ENCODE data around the gene SBDS. TPM values are rescaled to one million over a fixed set of nuclear protein-coding genes. Genes with fewer than 3 reads are reported as not detected.
"Not testable (repeated sequence)": the region's sequence is repeated elsewhere in the genome, so short reads cannot be mapped to it uniquely, and the experiment has no call there.

Gene SBDS
- total RNA-seq, 5 donors from 2014 or later (not counting 1 experiment from before 2014, with no cell fraction given): 59.9 to 297 (median 62.8) TPM

GRCh38 chr7:67004145-67004544 lies 8.8 kb upstream of the SBDS start:
- DNase-seq; H3K27ac Mint-ChIP-seq; ATAC-seq (replicated peaks in 1 of 4); H3K27me3 Mint-ChIP-seq; H3K4me3 Mint-ChIP-seq; H3K27me3 ChIP-seq (replicated peaks in 1 of 2; ENCODE audit: control insufficient read depth in 2 of 2, extremely low read depth in 1 of 2, insufficient read depth in 2 of 2, low read length in 1 of 2); H3K27ac ChIP-seq (ENCODE audit: low read length); H3K9me3 Mint-ChIP-seq; H3K4me1 ChIP-seq (ENCODE audit: control insufficient read depth in 1 of 2, extremely low read depth in 1 of 2, insufficient read depth in 2 of 2, low read length in 2 of 2); H3K9me3 ChIP-seq; POLR2A ChIA-PET; CTCF ChIA-PET; H3K4me3 ChIP-seq (ENCODE audit: control insufficient read depth in 1 of 2, extremely low read depth in 1 of 2, low read length in 1 of 2): not testable (repeated sequence)
- no CpG with 5 or more reads among the region's 2 CpGs for WGBS (ENCODE audit: insufficient coverage)
- peaks cover 8 to 23% (median 14%) of the 10 kb centered on the region in 3 donors for H3K4me1 Mint-ChIP-seq
- H3K36me3 Mint-ChIP-seq: peaks cover 35% of the 10 kb centered on the region
- H3K36me3 ChIP-seq (ENCODE audit: control insufficient read depth in 2 of 2, extremely low read depth in 1 of 2, insufficient read depth in 1 of 2, low read length in 1 of 2): peaks cover 5 to 21% of the 10 kb centered on the region in 2 donors

DNA sequence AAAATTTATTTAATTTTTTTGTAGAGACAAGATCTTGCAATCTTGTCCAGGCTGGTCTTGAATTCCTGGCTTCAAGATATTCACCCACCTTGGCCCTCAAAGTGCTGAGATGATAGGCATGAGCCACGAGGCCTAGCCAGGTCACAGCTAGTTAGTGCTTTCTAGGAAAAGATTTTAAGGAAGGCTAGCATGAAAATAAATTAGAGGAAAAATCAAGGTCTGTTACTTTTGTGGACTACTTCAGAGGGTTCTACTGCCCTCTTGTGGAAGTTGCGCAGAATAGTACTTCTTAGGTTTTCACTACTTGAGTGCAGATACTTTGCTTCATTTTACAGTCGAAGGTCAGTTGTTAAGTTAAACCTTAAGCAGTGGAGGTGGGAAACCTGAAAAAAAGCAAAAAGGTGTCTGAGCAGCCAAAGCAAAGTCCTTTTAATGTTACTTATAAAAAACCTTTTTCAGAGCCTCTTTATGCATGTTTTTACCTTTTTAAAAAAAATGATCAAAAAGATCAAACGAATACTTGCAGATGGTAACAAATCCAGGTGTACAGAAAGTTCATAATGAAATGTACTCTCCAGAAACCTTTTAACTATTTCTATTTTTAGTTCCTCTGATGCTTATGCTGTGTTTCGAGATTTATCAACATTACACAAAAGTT lies 5.3 kb upstream of the SBDS start:
- H3K27ac Mint-ChIP-seq; H3K4me1 ChIP-seq (ENCODE audit: control insufficient read depth in 1 of 2, extremely low read depth in 1 of 2, insufficient read depth in 2 of 2, low read length in 2 of 2); H3K27me3 Mint-ChIP-seq; CTCF ChIA-PET; H3K9me3 ChIP-seq; H3K4me3 ChIP-seq (ENCODE audit: control insufficient read depth in 1 of 2, extremely low read depth in 1 of 2, low read length in 1 of 2); ATAC-seq (replicated peaks in 1 of 4); H3K27ac ChIP-seq (ENCODE audit: low read length); H3K27me3 ChIP-seq (replicated peaks in 1 of 2; ENCODE audit: control insufficient read depth in 2 of 2, extremely low read depth in 1 of 2, insufficient read depth in 2 of 2, low read length in 1 of 2); POLR2A ChIA-PET; H3K9me3 Mint-ChIP-seq; H3K36me3 ChIP-seq (ENCODE audit: control insufficient read depth in 2 of 2, extremely low read depth in 1 of 2, insufficient read depth in 1 of 2, low read length in 1 of 2); H3K4me3 Mint-ChIP-seq: not testable (repeated sequence)
- peak in 1 of 35 experiments; percentile 19 for DNase-seq
- Mint-ChIP-seq H3K4me1 (peaks cover 10 to 29% (median 25%) of the 10 kb centered on the region in 3 donors), H3K36me3 (peaks cover 15% of the 10 kb centered on the region)
- WGBS (ENCODE audit: insufficient coverage): no CpG with 5 or more reads among the region's 5 CpGs

- not testable (repeated sequence) for H3K9me3 Mint-ChIP-seq; H3K27me3 Mint-ChIP-seq; H3K9me3 ChIP-seq; H3K27me3 ChIP-seq (replicated peaks in 1 of 2; ENCODE audit: control insufficient read depth in 2 of 2, extremely low read depth in 1 of 2, insufficient read depth in 2 of 2, low read length in 1 of 2)
- ATAC-seq (replicated peaks in 1 of 4) (peak; percentile 85 to 87 (median 87)), DNase-seq (peak; percentile 93 to 99 (median 98))
- CTCF ChIA-PET: interaction anchor here (0.6 to 1.1 kb wide), 3 partner anchors 150 to 530 kb away, joined by 3 read pairs; no protein-coding TSS in a partner anchor
- peaks cover 0 to 15% of the 10 kb centered on the region in 2 donors for H3K36me3 ChIP-seq (ENCODE audit: control insufficient read depth in 2 of 2, extremely low read depth in 1 of 2, insufficient read depth in 1 of 2, low read length in 1 of 2)
- POLR2A ChIA-PET: interaction anchor here in 1 of 2 donors (0.6 kb wide), 1 partner anchor 403 kb away, joined by 4 read pairs; no protein-coding TSS in a partner anchor
- peak within 1 kb of the TSS; percentile 80 to 86 for H3K4me3 ChIP-seq (ENCODE audit: control insufficient read depth in 1 of 2, extremely low read depth in 1 of 2, low read length in 1 of 2)
- Mint-ChIP-seq H3K4me3 (peak within 1 kb of the TSS; percentile 91 to 100 (median 98)), H3K27ac (peak within 1 kb of the TSS; percentile 97 to 99), H3K4me1 (peaks cover 27 to 38% (median 36%) of the 10 kb centered on the region in 3 donors), H3K36me3 (peaks cover 15% of the 10 kb centered on the region)
- H3K27ac ChIP-seq (ENCODE audit: low read length): peak within 1 kb of the TSS; percentile 70
- under 1% methylated on average over 30 of the region's 44 CpGs for WGBS (ENCODE audit: insufficient coverage)
- peaks cover 6 to 19% of the 10 kb centered on the region in 2 experiments for H3K4me1 ChIP-seq (ENCODE audit: control insufficient read depth in 1 of 2, extremely low read depth in 1 of 2, insufficient read depth in 2 of 2, low read length in 2 of 2)
These were observed 1.2 kb upstream of the SBDS start, which contains the start of gene TYW1 for GRCh38 chr7:66996444-66997191. Gene TYW1, plus strand, starts transcription at chr7:66996833. Its CDS starts 146 bp downstream, at chr7:66996979.

- DNase-seq: peak; percentile 5 to 75 (median 57)
- Histone ChIP-seq H3K27ac (ENCODE audit: low read length) (peak overlapping the region; percentile 98), H3K36me3 (ENCODE audit: control insufficient read depth in 2 of 2, extremely low read depth in 1 of 2, insufficient read depth in 1 of 2, low read length in 1 of 2) (peaks cover 0 to 22% of the 10 kb centered on the region in 2 donors), H3K4me1 (ENCODE audit: control insufficient read depth in 1 of 2, extremely low read depth in 1 of 2, insufficient read depth in 2 of 2, low read length in 2 of 2) (peaks cover 6 to 19% of the 10 kb centered on the region in 2 experiments), H3K4me3 (ENCODE audit: control insufficient read depth in 1 of 2, extremely low read depth in 1 of 2, low read length in 1 of 2) (peak overlapping the region; percentile 72 to 86)
- Mint-ChIP-seq H3K4me3 (peak overlapping the region; percentile 91 to 100 (median 98)), H3K4me1 (peaks cover 27 to 35% (median 32%) of the 10 kb centered on the region in 3 donors), H3K27ac (peak overlapping the region; percentile 100), H3K36me3 (peaks cover 14% of the 10 kb centered on the region)
- CTCF ChIA-PET; H3K27me3 ChIP-seq (replicated peaks in 1 of 2; ENCODE audit: control insufficient read depth in 2 of 2, extremely low read depth in 1 of 2, insufficient read depth in 2 of 2, low read length in 1 of 2); H3K27me3 Mint-ChIP-seq; H3K9me3 ChIP-seq; H3K9me3 Mint-ChIP-seq: not testable (repeated sequence)
- 0% methylated on average over 5 of the region's 9 CpGs for whole genome bisulfite sequencing (ENCODE audit: insufficient coverage)
- peak; percentile 54 to 59 (median 58) for ATAC-seq (replicated peaks in 1 of 4)
- POLR2A ChIA-PET: interaction anchor here in 1 of 2 donors (1.2 to 1.7 kb wide), 3 partner anchors 9 to 254 kb away, joined by 3 to 8 read pairs (median 7); partner anchors contain the start of genes RABGEF1 and TMEM248
These were observed 716 bp downstream of the SBDS start for GRCh38 chr7:66994691-66995049.

DNA sequence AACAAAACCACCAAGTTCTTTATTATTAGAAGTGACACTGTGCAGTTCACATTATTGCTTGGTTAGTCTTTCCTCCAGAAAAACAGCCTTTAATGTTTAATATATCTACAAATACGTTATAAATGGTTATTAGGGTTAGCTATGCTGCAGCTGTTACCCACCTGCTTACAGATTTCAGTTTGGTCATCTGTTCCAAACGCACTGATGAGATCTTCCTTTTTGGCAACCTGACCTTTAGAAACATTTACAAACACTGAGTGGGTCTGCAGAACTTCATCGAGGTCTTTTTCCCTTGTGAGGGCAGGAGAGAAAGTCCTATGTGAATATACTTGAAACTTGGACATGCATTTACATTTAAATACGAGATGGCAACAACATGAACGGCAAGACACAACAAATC lies 1.3 kb downstream of the SBDS start:
- H3K27me3 ChIP-seq (replicated peaks in 1 of 2; ENCODE audit: control insufficient read depth in 2 of 2, extremely low read depth in 1 of 2, insufficient read depth in 2 of 2, low read length in 1 of 2); POLR2A ChIA-PET; CTCF ChIA-PET; DNase-seq; H3K9me3 ChIP-seq; H3K27me3 Mint-ChIP-seq; ATAC-seq (replicated peaks in 1 of 4); H3K9me3 Mint-ChIP-seq: not testable (repeated sequence)
- Mint-ChIP-seq H3K27ac (peak overlapping the region; percentile 100), H3K4me1 (peaks cover 27 to 35% (median 32%) of the 10 kb centered on the region in 3 donors), H3K36me3 (peaks cover 16% of the 10 kb centered on the region), H3K4me3 (peak overlapping the region; percentile 91 to 100 (median 98))
- WGBS (ENCODE audit: insufficient coverage): no CpG with 5 or more reads among the region's 5 CpGs
- Histone ChIP-seq H3K27ac (ENCODE audit: low read length) (peak overlapping the region; percentile 98), H3K4me1 (ENCODE audit: control insufficient read depth in 1 of 2, extremely low read depth in 1 of 2, insufficient read depth in 2 of 2, low read length in 2 of 2) (peaks cover 6 to 19% of the 10 kb centered on the region in 2 experiments), H3K36me3 (ENCODE audit: control insufficient read depth in 2 of 2, extremely low read depth in 1 of 2, insufficient read depth in 1 of 2, low read length in 1 of 2) (peaks cover 0 to 25% of the 10 kb centered on the region in 2 donors), H3K4me3 (ENCODE audit: control insufficient read depth in 1 of 2, extremely low read depth in 1 of 2, low read length in 1 of 2) (peak overlapping the region in 1 of 2 donors; percentile 86)

DNA sequence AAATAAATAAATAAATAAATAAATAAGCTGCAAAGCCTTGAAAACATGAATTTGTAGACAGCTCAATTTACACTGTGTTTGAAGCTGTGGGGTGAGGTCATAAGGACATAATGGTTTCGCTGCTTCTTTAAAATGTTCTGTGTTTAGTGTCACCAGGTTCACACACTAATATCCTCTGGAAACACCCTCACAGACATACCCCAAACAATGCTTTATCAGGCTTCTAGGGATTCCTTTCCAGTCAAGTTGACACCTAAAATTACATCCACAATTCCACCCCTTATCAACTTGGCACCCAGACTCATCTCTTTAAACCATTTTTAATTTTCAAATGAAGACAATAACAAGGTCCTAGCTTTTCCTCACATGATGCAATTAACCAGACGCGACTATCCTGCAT lies 5.8 kb downstream of the SBDS start:
- H3K27me3 Mint-ChIP-seq; H3K4me3 Mint-ChIP-seq; DNase-seq; H3K27me3 ChIP-seq (replicated peaks in 1 of 2; ENCODE audit: control insufficient read depth in 2 of 2, extremely low read depth in 1 of 2, insufficient read depth in 2 of 2, low read length in 1 of 2); H3K4me3 ChIP-seq (ENCODE audit: control insufficient read depth in 1 of 2, extremely low read depth in 1 of 2, low read length in 1 of 2); H3K9me3 Mint-ChIP-seq; ATAC-seq (replicated peaks in 1 of 4); CTCF ChIA-PET; H3K27ac Mint-ChIP-seq; H3K9me3 ChIP-seq; H3K27ac ChIP-seq (ENCODE audit: low read length): not testable (repeated sequence)
- Histone ChIP-seq H3K36me3 (ENCODE audit: control insufficient read depth in 2 of 2, extremely low read depth in 1 of 2, insufficient read depth in 1 of 2, low read length in 1 of 2) (peaks cover 0 to 42% of the 10 kb centered on the region in 2 donors), H3K4me1 (ENCODE audit: control insufficient read depth in 1 of 2, extremely low read depth in 1 of 2, insufficient read depth in 2 of 2, low read length in 2 of 2) (peaks cover 6 to 10% of the 10 kb centered on the region in 2 experiments)
- WGBS (ENCODE audit: insufficient coverage): no CpG with 5 or more reads among the region's 3 CpGs
- Mint-ChIP-seq H3K36me3 (peaks cover 31% of the 10 kb centered on the region), H3K4me1 (peaks cover 18 to 22% (median 21%) of the 10 kb centered on the region in 3 donors)
- POLR2A ChIA-PET: interaction anchor here in 1 of 2 donors (0.7 kb wide), 1 partner anchor 68 kb away, joined by 4 read pairs; no protein-coding TSS in a partner anchor

Data from T-cell (primary cell).